VCaP (cell line): ENCODE results near the gene UBA3.

ENCODE experiments used
- H3K27ac ChIP-seq: fragments of 450-650 bp; 2 replicates; pipeline ENCODE4 v1.5.1; 2017
- CTCF ChIP-seq: fragments of 450-650 bp; conservative IDR thresholded peaks from 2 replicates; pipeline ENCODE4 v1.5.1; 2017; ENCODE audit warnings: mild to moderate bottlenecking, moderate library complexity

UBA3 gene

GRCh38 chr3:69121513-69121912, 41.3 kb upstream of the UBA3 start:
- H3K27ac ChIP-seq = no peak overlapping the region
- TF ChIP-seq CTCF = no peak

- peak; percentile 97 for TF ChIP-seq CTCF
- H3K27ac ChIP-seq = no peak overlapping the region
These were observed 40.8 kb upstream of the UBA3 start for GRCh38 chr3:69120879-69121464.

- H3K27ac ChIP-seq = no peak overlapping the region
- TF ChIP-seq CTCF = no peak
These were observed 39.5 kb upstream of the UBA3 start for GRCh38 chr3:69119681-69120080.

- TF ChIP-seq CTCF = no peak
- H3K27ac ChIP-seq = no peak overlapping the region
These were observed 39.0 kb upstream of the UBA3 start for GRCh38 chr3:69119138-69119537.

- no peak overlapping the region for H3K27ac ChIP-seq
- no peak for TF ChIP-seq CTCF
These were observed 38.4 kb upstream of the UBA3 start for GRCh38 chr3:69118555-69118954.

GRCh38 chr3:69116897-69117296, 36.7 kb upstream of the UBA3 start:
- H3K27ac ChIP-seq = 0 out of 2 replicates have a peak overlapping the region, but pooled peaks have one; percentile 2
- TF ChIP-seq CTCF = no peak

GRCh38 chr3:69116162-69116561, 36.0 kb upstream of the UBA3 start:
- no peak for TF ChIP-seq CTCF
- H3K27ac ChIP-seq = no peak overlapping the region
